SJSA1 (cell line): ENCODE measurements around the gene H3-3A. TPM values are rescaled to one million over a fixed set of nuclear protein-coding genes. Genes with fewer than 3 reads are reported as not detected.
A peak's percentile ranks its signal among the peaks of the same experiment; 100 is the strongest.

Experiments used
- DNase-seq, 2 experiments: peaks; one replicate each; pipeline ENCODE4 v3.0.0-alpha.2; 2015 to 2020; ENCODE audit warnings: low spot score in 2 of 2, low read depth in 1 of 2
- H3K27ac ChIP-seq: fragments of 250-450 bp; sonication (Bioruptor Pico); 2 replicates; pipeline ENCODE4 v1.5.1; 2020; ENCODE audit warnings: mild to moderate bottlenecking, moderate library complexity
- H3K27me3 ChIP-seq: fragments of 250-450 bp; sonication (Bioruptor Pico); replicated peaks from 2 replicates; pipeline ENCODE4 v1.5.1; 2020; ENCODE audit warnings: mild to moderate bottlenecking, moderate library complexity
- H3K36me3 ChIP-seq: fragments of 250-450 bp; sonication (Bioruptor Pico); 2 replicates; pipeline ENCODE4 v1.5.1; 2020; ENCODE audit warnings: mild to moderate bottlenecking
- H3K4me1 ChIP-seq: fragments of 250-450 bp; sonication (Bioruptor Pico); replicated peaks from 2 replicates; pipeline ENCODE4 v1.6.1; 2021; ENCODE audit warnings: mild to moderate bottlenecking
- H3K4me3 ChIP-seq: fragments of 250-450 bp; sonication (Bioruptor Pico); 2 replicates; pipeline ENCODE4 v1.5.1; 2020; ENCODE audit warnings: mild to moderate bottlenecking
- H3K9me3 ChIP-seq: fragments of 250-450 bp; sonication (Bioruptor Pico); replicated peaks from 2 replicates; pipeline ENCODE4 v1.5.1; 2020; ENCODE audit warnings: mild to moderate bottlenecking
- total RNA-seq: library from RNA; depleted of rRNA; stranded (reverse); fragments of >200 nt; shearing (Covaris generic); gene quantifications from 2 replicates; pipeline ENCODE4 v1.2.3, GENCODE V29; 2014

Gene H3-3A
- total RNA-seq, 1 experiment from 2014 or later, result 399 TPM

DNA sequence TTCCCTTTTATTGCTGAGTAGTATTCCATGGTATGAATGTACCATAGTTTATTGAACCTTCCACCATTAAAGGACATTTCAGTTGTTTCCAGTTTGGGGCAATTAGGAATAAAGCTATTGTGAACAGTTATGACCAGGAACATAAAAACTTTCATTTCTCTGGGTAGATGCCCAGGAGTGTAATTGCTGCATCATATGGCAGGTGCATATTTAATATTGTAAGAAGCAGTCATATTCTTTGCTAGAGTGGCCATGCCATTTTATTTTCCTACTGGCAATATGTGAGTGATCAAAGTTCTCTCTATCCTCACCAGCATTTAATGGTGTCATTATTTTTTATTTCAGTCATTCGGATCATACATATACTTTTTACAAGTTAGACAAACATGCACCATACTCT, 23.9 kb upstream of the H3-3A start:
- no peaks in the 10 kb centered on the region for H3K36me3 ChIP-seq
- no peak overlapping the region for H3K27ac ChIP-seq
- no peaks in the 10 kb centered on the region for H3K4me1 ChIP-seq
- no peaks in the 10 kb centered on the region for H3K27me3 ChIP-seq
- no peak overlapping the region for H3K4me3 ChIP-seq
- no peaks in the 10 kb centered on the region for H3K9me3 ChIP-seq
- DNase-seq, result no peak

DNA sequence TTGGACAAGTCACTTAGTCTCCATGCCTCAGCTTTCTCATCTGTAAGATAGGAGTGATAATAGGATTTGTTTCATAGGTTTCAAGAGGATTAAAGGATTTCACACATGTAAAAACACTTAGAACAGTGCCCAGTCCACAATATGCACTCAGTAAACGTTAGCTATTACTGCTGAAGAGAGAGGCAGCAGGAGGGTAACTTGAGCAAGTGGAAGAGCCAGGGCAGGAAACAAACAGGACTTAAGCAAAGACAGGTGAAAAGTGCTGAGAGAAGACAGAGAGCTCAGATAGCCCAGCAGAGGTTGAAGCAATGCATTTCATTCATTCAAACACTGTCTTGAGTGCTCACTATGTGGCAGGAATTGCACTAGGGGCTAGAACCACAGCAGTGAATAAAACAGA, 21.1 kb upstream of the H3-3A start:
- no peak for DNase-seq
- Histone ChIP-seq H3K9me3 (no peaks in the 10 kb centered on the region), H3K36me3 (no peaks in the 10 kb centered on the region), H3K4me1 (peaks cover 7% of the 10 kb centered on the region), H3K4me3 (no peak overlapping the region), H3K27ac (no peak overlapping the region), H3K27me3 (no peaks in the 10 kb centered on the region)

DNA sequence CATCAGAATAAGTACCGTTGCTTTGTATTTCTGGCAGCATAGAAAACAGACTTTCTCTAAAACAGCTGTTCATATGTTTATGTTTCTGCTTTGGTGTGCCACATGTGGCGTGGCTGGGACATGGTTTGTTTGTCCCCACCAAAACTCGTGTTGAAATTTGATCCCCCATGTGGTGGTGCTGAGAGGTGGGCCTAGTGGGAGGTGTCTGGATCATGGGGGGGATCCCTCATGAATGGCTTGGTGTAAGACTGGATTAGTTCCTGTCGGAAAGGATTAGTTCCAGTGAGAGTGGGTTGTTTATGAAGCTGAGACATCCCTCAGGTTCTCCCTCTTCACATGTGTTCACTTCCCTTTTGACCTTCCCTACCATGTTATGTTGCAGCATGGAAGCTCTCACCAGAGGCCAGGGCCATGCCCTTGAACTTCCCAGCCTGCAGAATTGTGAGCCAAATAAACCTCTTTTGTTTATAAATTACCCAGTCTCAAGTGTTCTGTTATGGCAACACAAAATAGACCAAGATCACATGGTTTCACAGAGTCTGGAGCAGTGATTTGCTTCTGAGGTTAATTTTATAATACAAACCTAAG, 17.9 kb upstream of the H3-3A start:
- H3K36me3 ChIP-seq, result no peaks in the 10 kb centered on the region
- H3K4me3 ChIP-seq, result no peak overlapping the region
- no peak for DNase-seq
- H3K27ac ChIP-seq, result no peak overlapping the region
- H3K4me1 ChIP-seq, result peaks cover 13% of the 10 kb centered on the region
- no peaks in the 10 kb centered on the region for H3K27me3 ChIP-seq
- H3K9me3 ChIP-seq, result no peaks in the 10 kb centered on the region

DNA sequence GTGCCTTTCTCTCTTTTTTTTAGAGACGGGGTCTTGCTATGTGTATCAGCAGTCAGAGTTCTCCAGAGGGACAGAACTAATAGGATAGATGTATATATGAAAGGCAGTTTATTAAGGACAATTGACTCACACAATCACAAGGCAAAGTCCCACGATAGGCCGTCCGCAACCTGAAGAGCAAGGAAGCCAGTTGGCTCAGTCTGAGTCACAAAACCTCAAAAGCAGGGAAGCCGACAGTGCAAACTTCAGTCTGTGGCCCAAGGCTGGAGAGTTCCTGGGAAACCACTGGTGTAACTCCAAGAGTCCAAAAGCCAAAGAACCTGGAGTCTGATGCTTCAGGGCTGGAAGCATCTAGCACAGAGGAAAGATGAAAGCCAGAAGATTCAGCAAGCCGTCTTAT, 16.3 kb upstream of the H3-3A start:
- Histone ChIP-seq H3K27me3 (no peaks in the 10 kb centered on the region), H3K27ac (no peak overlapping the region), H3K4me1 (peaks cover 13% of the 10 kb centered on the region), H3K4me3 (no peak overlapping the region), H3K9me3 (no peaks in the 10 kb centered on the region), H3K36me3 (no peaks in the 10 kb centered on the region)
- DNase-seq, result peak; percentile 61 to 72

DNA sequence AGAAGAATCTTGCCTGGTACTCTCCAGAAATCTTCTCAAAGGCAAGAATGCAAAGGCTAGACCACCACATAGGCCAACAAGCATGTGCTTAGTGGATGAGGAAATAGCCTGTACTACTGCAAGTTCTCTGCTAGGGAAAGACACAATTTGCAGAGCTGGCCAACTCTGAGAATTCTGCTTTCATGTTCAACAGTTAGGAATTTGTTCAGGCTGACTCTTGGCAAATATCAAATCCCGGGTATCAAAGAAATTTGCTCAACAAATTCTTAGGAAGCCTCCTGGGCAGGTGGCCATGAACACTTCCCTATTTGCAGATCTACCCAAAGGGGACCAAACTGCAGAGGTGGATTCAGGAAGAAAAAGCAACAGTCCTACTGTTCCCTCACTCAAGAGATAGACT, 15.0 kb upstream of the H3-3A start:
- Histone ChIP-seq H3K4me3 (no peak overlapping the region), H3K27me3 (no peaks in the 10 kb centered on the region), H3K9me3 (no peaks in the 10 kb centered on the region), H3K27ac (no peak overlapping the region), H3K36me3 (no peaks in the 10 kb centered on the region), H3K4me1 (peaks cover 13% of the 10 kb centered on the region)
- DNase-seq, result no peak

DNA sequence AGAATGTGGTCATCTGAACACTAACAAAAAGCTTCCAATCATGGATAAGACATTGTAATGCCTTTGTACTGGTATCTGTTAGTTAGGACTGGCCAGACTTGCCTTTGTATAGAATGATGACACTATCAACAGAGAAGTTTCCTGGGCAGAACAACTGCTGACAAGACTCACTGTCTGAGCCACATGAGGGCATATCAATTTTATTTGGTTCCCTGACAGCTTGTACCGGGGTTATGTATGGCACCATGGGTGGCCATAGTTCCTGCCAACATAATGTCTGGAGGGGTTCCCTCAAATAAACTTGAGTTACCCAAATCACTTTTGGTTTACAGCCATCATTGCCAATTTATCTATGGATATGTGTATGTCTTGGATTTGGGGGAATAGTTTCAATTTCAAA, 13.6 kb upstream of the H3-3A start:
- no peaks in the 10 kb centered on the region for H3K9me3 ChIP-seq
- no peak overlapping the region for H3K27ac ChIP-seq
- peaks cover 13% of the 10 kb centered on the region for H3K4me1 ChIP-seq
- H3K36me3 ChIP-seq, result no peaks in the 10 kb centered on the region
- no peaks in the 10 kb centered on the region for H3K27me3 ChIP-seq
- no peak for DNase-seq
- no peak overlapping the region for H3K4me3 ChIP-seq

DNA sequence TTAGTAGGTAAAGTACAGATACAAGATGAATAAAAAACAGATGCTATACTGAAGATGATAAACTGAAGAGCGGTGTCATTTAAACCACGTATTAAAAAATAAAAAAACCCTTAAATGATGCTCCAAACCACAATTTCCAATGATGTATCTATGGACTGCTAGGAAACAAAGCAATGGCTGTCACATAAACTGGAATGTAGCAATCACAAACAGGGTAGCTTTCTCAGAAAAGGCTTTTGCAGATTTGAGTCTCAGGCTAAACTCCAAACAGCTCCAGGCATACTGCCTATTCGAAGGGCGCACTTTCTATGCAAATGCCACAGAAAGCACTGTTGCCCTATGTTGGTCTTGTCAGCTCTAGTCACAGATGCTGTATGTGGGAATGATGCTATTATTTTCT, 12.4 kb upstream of the H3-3A start:
- Histone ChIP-seq H3K9me3 (no peaks in the 10 kb centered on the region), H3K27me3 (no peaks in the 10 kb centered on the region), H3K36me3 (no peaks in the 10 kb centered on the region), H3K27ac (no peak overlapping the region), H3K4me1 (peaks cover 25% of the 10 kb centered on the region), H3K4me3 (no peak overlapping the region)
- DNase-seq, result no peak

DNA sequence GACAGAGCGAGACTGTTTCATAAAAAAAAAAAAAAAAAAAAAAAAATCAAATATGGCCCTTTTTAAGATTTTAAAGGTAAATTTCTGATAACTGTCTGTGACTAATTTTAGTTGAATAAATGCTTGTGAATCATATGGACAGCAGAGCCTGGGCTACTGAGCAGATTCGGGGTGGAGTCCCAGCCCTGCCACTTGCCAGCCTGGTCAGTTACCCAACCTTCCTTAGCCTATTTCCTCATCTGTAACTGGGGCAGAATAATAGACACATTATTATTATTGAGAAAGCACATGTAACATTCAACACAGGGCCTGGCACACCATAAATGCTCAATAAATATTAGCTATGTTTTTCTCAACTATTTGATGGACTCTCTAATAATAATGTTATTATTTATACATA, 11.2 kb upstream of the H3-3A start:
- Histone ChIP-seq H3K36me3 (no peaks in the 10 kb centered on the region), H3K27ac (no peak overlapping the region), H3K4me3 (no peak overlapping the region), H3K27me3 (no peaks in the 10 kb centered on the region), H3K4me1 (peaks cover 20% of the 10 kb centered on the region), H3K9me3 (no peaks in the 10 kb centered on the region)
- DNase-seq, result no peak

DNA sequence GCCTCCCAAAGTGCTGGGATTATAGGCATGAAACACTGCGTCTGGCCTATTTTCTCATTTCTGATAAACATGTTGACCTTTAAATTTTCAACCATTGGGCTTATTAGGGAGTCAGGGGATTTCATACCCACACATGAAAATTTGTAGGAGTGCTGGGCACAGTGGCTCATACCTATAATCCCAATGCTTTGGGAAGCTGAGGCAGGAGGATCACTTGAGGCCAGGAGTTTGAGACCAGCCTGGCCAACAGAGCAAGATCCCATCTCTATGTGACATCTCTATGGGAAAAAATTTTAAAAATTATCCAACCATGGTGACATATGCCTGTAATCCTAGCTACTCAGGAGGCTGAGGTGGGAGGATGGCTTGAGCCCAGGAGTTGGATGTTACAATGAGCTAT, 10.5 kb upstream of the H3-3A start:
- no peaks in the 10 kb centered on the region for H3K27me3 ChIP-seq
- H3K9me3 ChIP-seq, result no peaks in the 10 kb centered on the region
- H3K36me3 ChIP-seq, result no peaks in the 10 kb centered on the region
- H3K27ac ChIP-seq, result no peak overlapping the region
- H3K4me1 ChIP-seq, result peaks cover 13% of the 10 kb centered on the region
- H3K4me3 ChIP-seq, result no peak overlapping the region
- no peak for DNase-seq

DNA sequence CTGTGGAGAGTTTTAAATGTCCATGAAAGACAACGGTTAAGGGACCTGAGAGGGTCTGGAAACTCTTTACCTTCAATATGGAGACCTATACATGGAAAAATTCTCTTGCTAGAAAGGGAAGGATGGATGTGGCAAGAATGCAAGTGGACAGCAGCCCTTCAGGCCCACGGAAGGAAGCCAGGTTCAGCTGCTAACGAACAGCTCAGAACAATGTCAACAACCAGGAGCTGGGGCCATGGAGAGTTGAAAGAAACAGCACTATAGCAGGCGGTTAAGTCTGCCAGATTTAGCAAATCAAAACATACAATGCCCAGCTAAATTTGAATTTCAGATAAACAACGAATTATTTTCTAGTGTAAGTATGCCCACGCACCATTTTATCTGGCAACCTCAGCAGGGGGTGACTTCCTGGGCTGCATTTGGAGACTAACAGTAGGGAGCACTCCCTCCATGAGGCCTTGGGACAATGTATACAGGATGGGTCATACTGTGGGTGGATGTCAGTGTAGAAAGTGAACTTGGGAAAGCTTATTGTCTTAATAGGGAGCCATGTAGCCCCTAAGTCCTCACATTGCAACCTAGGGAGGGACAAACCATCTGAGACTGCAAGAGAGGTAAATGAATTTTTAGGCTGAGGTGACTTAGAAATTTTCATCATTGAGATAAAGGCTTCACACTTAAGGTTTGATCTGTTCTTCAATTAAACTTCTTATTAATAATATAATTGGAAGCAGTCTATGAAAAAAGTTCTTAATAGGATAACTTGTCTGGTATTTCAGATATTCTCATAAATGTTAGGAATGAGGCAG, 7.8 kb upstream of the H3-3A start:
- Histone ChIP-seq H3K4me3 (no peak overlapping the region), H3K27me3 (no peaks in the 10 kb centered on the region), H3K36me3 (no peaks in the 10 kb centered on the region), H3K9me3 (no peaks in the 10 kb centered on the region), H3K4me1 (peaks cover 13% of the 10 kb centered on the region), H3K27ac (no peak overlapping the region)
- peak in 1 of 2 experiments; percentile 38 for DNase-seq

DNA sequence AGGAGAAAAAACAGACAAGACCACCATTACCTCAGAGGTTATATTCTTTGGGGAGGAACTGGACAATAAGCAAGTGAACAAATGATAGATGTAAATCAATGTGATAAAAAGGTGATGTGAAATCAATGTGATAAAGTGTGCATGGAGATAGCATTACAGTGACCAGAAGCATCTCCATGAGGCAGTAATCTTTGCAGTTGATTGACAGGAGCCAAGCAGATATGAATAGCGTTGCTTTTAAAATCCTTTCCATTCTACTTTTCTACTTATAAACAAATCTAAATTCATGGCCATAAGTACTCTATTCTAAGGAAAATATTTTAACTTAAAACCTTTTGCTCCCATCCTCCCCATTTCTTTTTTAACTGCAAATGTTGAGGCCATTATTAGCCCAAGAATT, 2.8 kb upstream of the H3-3A start:
- Histone ChIP-seq H3K4me1 (peaks cover 18% of the 10 kb centered on the region), H3K27ac (no peak overlapping the region), H3K27me3 (no peaks in the 10 kb centered on the region), H3K36me3 (peaks cover 17% of the 10 kb centered on the region), H3K4me3 (no peak overlapping the region), H3K9me3 (no peaks in the 10 kb centered on the region)
- DNase-seq, result no peak

DNA sequence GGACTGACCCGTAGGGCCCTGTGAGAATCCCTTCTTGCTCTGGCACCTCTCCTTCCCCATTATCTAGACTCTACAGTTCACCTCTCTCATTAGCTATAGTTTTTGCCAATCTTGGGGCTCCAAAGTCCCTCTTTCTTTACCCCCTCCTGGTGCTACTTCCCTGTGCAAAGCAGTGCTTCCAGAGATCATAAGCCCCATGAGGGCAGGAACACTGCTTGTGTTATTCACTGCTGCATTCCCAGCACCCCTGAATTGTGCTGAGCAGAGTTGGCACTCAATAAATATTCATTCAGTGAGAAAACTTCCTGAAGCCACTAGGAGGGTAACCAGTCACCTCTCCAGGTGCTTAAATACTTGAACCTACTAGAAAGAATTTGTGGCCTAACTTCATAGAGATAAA, 2.1 kb upstream of the H3-3A start:
- DNase-seq, result peak in 1 of 2 experiments; percentile 12

DNA sequence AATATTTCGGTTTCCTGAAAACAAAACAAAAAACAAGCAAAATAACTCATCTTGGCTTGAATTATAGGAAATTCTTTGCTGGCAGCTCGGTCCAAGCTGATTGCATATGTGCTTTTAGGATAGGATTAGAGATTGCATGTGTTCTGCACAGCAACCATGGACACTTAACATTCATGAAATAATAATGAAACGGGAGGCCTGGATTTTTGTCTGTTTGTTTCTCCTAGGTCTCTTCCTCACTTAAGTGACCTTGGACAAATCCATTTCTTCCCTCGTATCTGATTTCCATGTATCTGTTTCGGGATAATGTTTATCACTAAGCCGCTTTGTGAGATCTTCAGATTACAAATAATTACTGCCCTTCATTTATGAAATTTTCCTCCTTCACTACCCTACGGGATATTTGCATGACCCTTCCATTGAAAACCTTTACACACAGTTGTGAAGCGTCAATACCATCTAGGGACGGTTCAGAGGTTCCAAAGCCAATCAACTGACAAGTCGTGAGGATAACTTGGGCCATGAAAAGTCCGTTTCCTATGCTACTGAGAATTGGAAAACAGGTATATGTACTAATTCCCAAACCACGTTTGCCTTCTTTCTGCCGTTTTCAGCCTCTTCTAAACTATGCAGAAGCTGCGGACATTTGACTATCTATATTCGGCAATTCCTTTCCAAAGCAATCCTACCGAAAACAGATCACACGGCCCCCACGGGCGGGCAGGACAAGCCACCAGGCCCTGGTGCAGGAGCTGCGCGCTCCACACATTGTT, 1.3 kb upstream of the H3-3A start:
- peak overlapping the region; percentile 88 for H3K27ac ChIP-seq
- H3K27me3 ChIP-seq, result no peaks in the 10 kb centered on the region
- no peak for DNase-seq
- H3K9me3 ChIP-seq, result no peaks in the 10 kb centered on the region
- H3K4me1 ChIP-seq, result peaks cover 18% of the 10 kb centered on the region
- peak overlapping the region; percentile 98 for H3K4me3 ChIP-seq
- peaks cover 32% of the 10 kb centered on the region for H3K36me3 ChIP-seq

More for the DNA sequence above, 2.1 kb upstream of the H3-3A start:
- Histone ChIP-seq H3K4me1 (peaks cover 18% of the 10 kb centered on the region), H3K36me3 (peaks cover 24% of the 10 kb centered on the region), H3K4me3 (no peak overlapping the region), H3K27me3 (no peaks in the 10 kb centered on the region), H3K9me3 (no peaks in the 10 kb centered on the region), H3K27ac (no peak overlapping the region)
